Smooth muscle cell of the brain vasculature (primary cell): ENCODE measurements around the gene GPHA2.

Experiments
- DNase-seq: peaks from one replicate; pipeline ENCODE4 v3.0.0-alpha.2; 2012; ENCODE audit warnings: low read depth, low spot score

GPHA2 gene

GRCh38 chr11:64891215-64891848 lies 44.4 kb downstream of the GPHA2 start:
- no peak for DNase-seq

- no peak for DNase-seq
Observed at GRCh38 chr11:64890522-64890939, 45.2 kb downstream of the GPHA2 start.

- no peak for DNase-seq
Observed at GRCh38 chr11:64888729-64889511, 46.8 kb downstream of the GPHA2 start.

- DNase-seq: no peak
Observed at GRCh38 chr11:64888406-64888728, 47.3 kb downstream of the GPHA2 start.

GRCh38 chr11:64887757-64888405 lies 47.8 kb downstream of the GPHA2 start:
- no peak for DNase-seq

GRCh38 chr11:64887234-64887756 lies 48.4 kb downstream of the GPHA2 start:
- no peak for DNase-seq

- DNase-seq: no peak
Observed at GRCh38 chr11:64885367-64886286, 50.1 kb downstream of the GPHA2 start.
